T-cell (primary cell): ENCODE measurements around the gene AQP3. TPM values are rescaled to one million over a fixed set of nuclear protein-coding genes. Genes with fewer than 3 reads are reported as not detected.
A peak's percentile ranks its signal among the peaks of the same experiment; 100 is the strongest.
"Not testable (repeated sequence)": the region's sequence is repeated elsewhere in the genome, so short reads cannot be mapped to it uniquely, and the experiment has no call there.

Experiments used
- ATAC-seq, 4 experiments: fragments of 200-7000 bp in 3 of 4; fragments of 150-1000 bp in 1 of 4; cut with Tn5 transposase; replicated peaks in 1 of 4; 1 replicate in 3 of 4; 2 replicates in 1 of 4; pipeline ENCODE4 v1.10.0; 2021; ENCODE audit warnings: moderate library complexity in 3 of 4, mild to moderate bottlenecking in 2 of 4, moderate number of reproducible peaks in 1 of 4
- CTCF ChIA-PET, 2 donors: fragments of 300-600 bp; sonication (Branson Sonifier 250); formaldehyde crosslinking; loops; one replicate each; lab custom pipeline; 2022; ENCODE audit warnings: antibody characterized with exemption in 2 of 2; lab: Charles Lee
- POLR2A ChIA-PET, 2 donors: fragments of 300-600 bp; sonication (Branson Sonifier 250); formaldehyde crosslinking; loops; one replicate each; lab custom pipeline; 2022; ENCODE audit warnings: antibody characterized with exemption in 2 of 2; lab: Charles Lee
- DNase-seq, 35 experiments: peaks; one replicate each; pipeline versions ENCODE4 v3.0.0 to v3.0.0-alpha.2; 2013 to 2023
- H3K27ac ChIP-seq: one replicate; pipeline ENCODE4 v1.5.1; 2013; ENCODE audit warnings: low read length
- H3K27me3 ChIP-seq, 2 experiments: replicated peaks in 1 of 2; 1 replicate in 1 of 2; 2 replicates in 1 of 2; pipeline versions ENCODE4 v1.6.1 to v1.7.0; 2013; ENCODE audit warnings: low read length in 1 of 2, mixed read lengths in 1 of 2; ENCODE audit not compliant: control insufficient read depth in 2 of 2, insufficient read depth in 2 of 2; ENCODE audit errors: extremely low read depth in 1 of 2
- H3K36me3 ChIP-seq, 2 donors: 1 replicate in 1 of 2; 2 replicates in 1 of 2; pipeline versions ENCODE4 v1.6.1 to v1.7.0; 2013; ENCODE audit warnings: low read length in 1 of 2; ENCODE audit not compliant: control insufficient read depth in 2 of 2, insufficient read depth in 1 of 2; ENCODE audit errors: extremely low read depth in 1 of 2
- H3K4me1 ChIP-seq, 2 experiments: 1 replicate in 1 of 2; 2 replicates in 1 of 2; pipeline versions ENCODE4 v1.6.1 to v1.7.0; 2013; ENCODE audit warnings: low read length in 2 of 2, mixed read lengths in 1 of 2; ENCODE audit not compliant: insufficient read depth in 2 of 2, control insufficient read depth in 1 of 2; ENCODE audit errors: extremely low read depth in 1 of 2
- H3K4me3 ChIP-seq, 2 donors: 1 replicate in 1 of 2; 2 replicates in 1 of 2; pipeline versions ENCODE4 v1.5.1 to v1.7.0; 2013; ENCODE audit warnings: mild to moderate bottlenecking in 2 of 2, low read length in 1 of 2, moderate library complexity in 1 of 2; ENCODE audit not compliant: control insufficient read depth in 1 of 2; ENCODE audit errors: extremely low read depth in 1 of 2
- H3K9me3 ChIP-seq: 2 replicates; pipeline ENCODE4 v1.7.0; 2013
- H3K27ac Mint-ChIP-seq, 2 donors: one replicate each; pipeline ENCODE4 v1.8.0; 2020 to 2021; ENCODE audit warnings: mild to moderate bottlenecking in 2 of 2, mixed read lengths in 2 of 2
- H3K27me3 Mint-ChIP-seq, 2 donors: one replicate each; pipeline ENCODE4 v1.8.0; 2021 to 2022; ENCODE audit warnings: mixed read lengths in 2 of 2
- H3K36me3 Mint-ChIP-seq: one replicate; pipeline ENCODE4 v1.8.0; 2021; ENCODE audit warnings: mixed read lengths
- H3K4me1 Mint-ChIP-seq, 3 donors: one replicate each; pipeline ENCODE4 v1.8.0; 2020 to 2022; ENCODE audit warnings: mixed read lengths in 3 of 3, mild to moderate bottlenecking in 1 of 3
- H3K4me3 Mint-ChIP-seq, 3 donors: one replicate each; pipeline ENCODE4 v1.8.0; 2020 to 2022; ENCODE audit warnings: mild to moderate bottlenecking in 3 of 3, mixed read lengths in 3 of 3, moderate library complexity in 3 of 3
- H3K9me3 Mint-ChIP-seq, 3 donors: one replicate each; pipeline ENCODE4 v1.8.0; 2020 to 2022; ENCODE audit warnings: mixed read lengths in 3 of 3
- WGBS: methylation state at CpG from one replicate; pipeline ENCODE4 v1.1.5; 2013; ENCODE audit warnings: missing lambda C conversion rate; ENCODE audit not compliant: insufficient coverage; 5-methylcytosine and 5-hydroxymethylcytosine counted together
- total RNA-seq, 35 experiments: library from RNA in 6 of 35; stranded (reverse) in 6 of 35; fragments of 120-200 nt in 1 of 35; gene quantifications; one replicate each; pipeline versions ENCODE4 v1.2.1 to v1.2.4 and lab custom pipeline; 2013 to 2026

The AQP3 gene
- total RNA-seq, 5 donors from 2014 or later (not counting 1 experiment from before 2014, with no cell fraction given), result 85.7 to 130 (median 111) TPM

DNA sequence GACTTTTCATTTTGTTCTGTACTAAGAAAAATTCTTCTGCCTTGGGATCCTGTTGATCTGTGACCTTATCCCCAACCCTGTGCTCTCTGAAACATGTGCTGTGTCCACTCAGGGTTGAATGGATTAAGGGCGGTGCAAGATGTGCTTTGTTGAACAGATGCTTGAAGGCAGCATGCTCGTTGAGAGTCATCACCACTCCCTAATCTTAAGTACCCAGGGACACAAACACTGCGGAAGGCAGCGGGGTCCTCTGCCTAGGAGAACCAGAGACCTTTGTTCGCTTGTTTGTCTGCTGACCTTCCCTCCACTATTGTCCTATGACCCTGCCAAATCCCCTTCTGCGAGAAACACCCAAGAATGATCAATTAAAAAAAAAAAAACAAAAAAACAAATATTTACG, 23.4 kb downstream of the AQP3 start:
- H3K4me1 Mint-ChIP-seq, result peaks cover 9 to 15% (median 14%) of the 10 kb centered on the region in 3 donors
- no CpG with 5 or more reads among the region's 7 CpGs for WGBS
- not testable (repeated sequence) for H3K27ac Mint-ChIP-seq

DNA sequence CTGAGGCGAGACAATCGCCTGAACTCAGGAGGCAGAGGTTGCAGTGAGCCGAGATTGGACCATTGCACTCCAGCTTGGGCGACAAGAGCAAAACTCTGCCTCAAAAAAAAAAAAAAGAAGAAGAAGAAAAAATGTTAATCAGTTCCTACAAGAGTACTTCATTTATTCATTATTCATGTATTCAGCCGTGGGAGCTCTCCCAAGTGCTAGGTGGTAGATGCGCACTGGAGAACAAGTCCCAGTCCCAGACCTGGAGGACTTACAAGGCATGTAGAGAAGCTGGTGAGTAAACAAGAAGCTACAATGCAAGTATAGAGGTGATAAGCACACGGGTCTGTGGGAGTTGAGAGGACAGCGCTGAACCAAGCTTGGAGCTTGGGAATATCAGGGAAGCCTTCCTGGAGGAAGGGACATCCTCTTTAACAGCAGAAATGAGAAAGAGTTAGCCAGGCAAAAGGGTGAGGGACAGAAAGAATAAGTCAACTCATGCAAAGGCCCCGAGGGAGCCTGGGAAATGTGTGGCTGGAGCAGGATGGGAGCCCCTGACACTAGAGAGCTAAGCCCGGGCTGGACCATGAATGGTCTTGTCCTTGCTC, 27.6 kb downstream of the AQP3 start:
- Histone ChIP-seq H3K9me3 (no peaks in the 10 kb centered on the region), H3K4me1 (peaks cover 24 to 41% of the 10 kb centered on the region in 2 experiments), H3K4me3 (no peak overlapping the region), H3K36me3 (no peaks in the 10 kb centered on the region), H3K27me3 (no peaks in the 10 kb centered on the region), H3K27ac (no peak overlapping the region)
- 90% methylated on average over 3 of the region's 10 CpGs for WGBS
- no peak for DNase-seq
- no peak for ATAC-seq
- Mint-ChIP-seq H3K4me3 (no peak overlapping the region), H3K9me3 (no peaks in the 10 kb centered on the region), H3K27ac (peak overlapping the region; percentile 24 to 76), H3K36me3 (no peaks in the 10 kb centered on the region), H3K27me3 (no peaks in the 10 kb centered on the region), H3K4me1 (peaks cover 43 to 49% (median 43%) of the 10 kb centered on the region in 3 donors)
- ChIA-PET CTCF (interaction anchor here (0.7 to 2.1 kb wide), 3 partner anchors 18 to 47 kb away, joined by 5 to 6 read pairs (median 5); no protein-coding TSS in a partner anchor), POLR2A (interaction anchor here (0.5 to 0.6 kb wide), 2 partner anchors 10 to 71 kb away, joined by 3 read pairs; no protein-coding TSS in a partner anchor)

More for the DNA sequence above, 23.4 kb downstream of the AQP3 start:
- H3K36me3 Mint-ChIP-seq, CTCF ChIA-PET, H3K9me3 ChIP-seq, H3K27me3 Mint-ChIP-seq, POLR2A ChIA-PET, H3K27me3 ChIP-seq, H3K4me3 ChIP-seq, H3K9me3 Mint-ChIP-seq, H3K4me3 Mint-ChIP-seq, DNase-seq, H3K36me3 ChIP-seq, H3K27ac ChIP-seq, H3K4me1 ChIP-seq, ATAC-seq: not testable (repeated sequence)

DNA sequence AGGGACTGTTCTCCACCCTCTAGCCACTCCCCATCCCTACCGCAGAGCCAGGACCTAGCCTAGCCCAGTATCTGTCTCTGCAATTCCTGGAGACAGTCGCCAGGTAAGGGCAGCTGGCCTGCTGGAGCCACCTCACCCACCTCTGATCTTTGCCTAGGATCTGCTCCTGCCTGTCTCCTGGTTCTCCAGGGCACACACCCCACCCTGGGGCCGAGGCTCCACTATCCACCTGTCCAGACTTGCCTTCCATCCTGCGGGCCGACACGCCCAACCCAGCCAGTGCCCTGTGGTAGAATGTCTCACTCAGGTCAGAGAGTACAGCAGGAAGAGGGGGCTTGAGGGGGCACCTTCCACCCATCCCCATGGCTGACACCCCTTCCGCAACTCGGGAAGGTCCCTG, 29.3 kb downstream of the AQP3 start:
- peak overlapping the region; percentile 83 for H3K27ac ChIP-seq
- ATAC-seq (no peak), DNase-seq (no peak)
- no peak overlapping the region for H3K4me3 ChIP-seq
- H3K36me3 ChIP-seq, result no peaks in the 10 kb centered on the region
- Mint-ChIP-seq H3K27me3 (no peaks in the 10 kb centered on the region), H3K9me3 (no peaks in the 10 kb centered on the region), H3K4me1 (peaks cover 54 to 60% (median 55%) of the 10 kb centered on the region in 3 donors), H3K27ac (peak overlapping the region; percentile 99 to 100), H3K4me3 (peak overlapping the region in 1 of 3 donors; percentile 63), H3K36me3 (no peaks in the 10 kb centered on the region)
- 93% methylated on average over 2 of the region's 8 CpGs for WGBS
- POLR2A ChIA-PET, result interaction anchor here (0.5 to 0.6 kb wide), 3 partner anchors 29 to 268 kb away, joined by 3 to 4 read pairs (median 3); partner anchors contain the start of gene AQP3 (in 1 of the 2)
- H3K9me3 ChIP-seq, result no peaks in the 10 kb centered on the region
- CTCF ChIA-PET, result interaction anchor here in 1 of 2 donors (1.1 to 1.4 kb wide), 2 partner anchors 30 to 35 kb away, joined by 6 to 7 read pairs; partner anchors contain the start of gene AQP3
- H3K27me3 ChIP-seq, result no peaks in the 10 kb centered on the region
- peaks cover 30 to 55% of the 10 kb centered on the region in 2 experiments for H3K4me1 ChIP-seq

DNA sequence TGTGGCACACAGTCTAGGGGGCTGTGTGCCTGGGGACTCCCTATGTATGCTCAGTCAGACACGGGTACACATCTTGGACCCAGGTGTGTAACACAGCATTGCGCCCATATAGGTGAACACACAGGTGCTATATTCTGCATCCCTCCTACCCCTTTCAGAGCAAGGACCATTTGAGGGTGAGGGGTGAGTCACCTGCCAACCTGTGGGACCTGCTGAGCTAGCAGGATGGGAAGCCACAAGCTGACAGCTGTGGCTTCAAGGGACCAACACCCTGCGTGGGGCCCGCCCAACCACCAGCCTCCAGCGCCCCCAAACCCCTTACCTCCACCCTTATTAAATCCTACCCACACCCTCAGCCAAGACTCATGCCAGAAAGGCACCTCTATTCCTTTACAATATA, 30.4 kb downstream of the AQP3 start:
- Mint-ChIP-seq H3K27ac (peak overlapping the region; percentile 99 to 100), H3K4me3 (peak overlapping the region; percentile 35 to 63 (median 44)), H3K9me3 (no peaks in the 10 kb centered on the region), H3K4me1 (peaks cover 54 to 60% (median 55%) of the 10 kb centered on the region in 3 donors), H3K27me3 (no peaks in the 10 kb centered on the region), H3K36me3 (no peaks in the 10 kb centered on the region)
- no peaks in the 10 kb centered on the region for H3K9me3 ChIP-seq
- ATAC-seq (peak in 3 of 4 experiments; percentile 54 to 59 (median 54)), DNase-seq (peak in 29 of 35 experiments; percentile 13 to 65 (median 24))
- no peaks in the 10 kb centered on the region for H3K36me3 ChIP-seq
- 8% methylated on average over 4 of the region's 5 CpGs for WGBS
- POLR2A ChIA-PET, result interaction anchor here in 1 of 2 donors (0.6 kb wide), 1 partner anchor 42 kb away, joined by 3 read pairs; no protein-coding TSS in a partner anchor
- H3K27me3 ChIP-seq, result no peaks in the 10 kb centered on the region
- CTCF ChIA-PET, result interaction anchor here (0.5 to 1.4 kb wide), 4 partner anchors 30 to 58 kb away, joined by 3 to 7 read pairs (median 4); partner anchors contain the start of gene AQP3 (in 2 of the 2)
- peak overlapping the region in 1 of 2 donors; percentile 10 for H3K4me3 ChIP-seq
- H3K4me1 ChIP-seq, result peaks cover 30 to 55% of the 10 kb centered on the region in 2 experiments
- peak overlapping the region; percentile 83 for H3K27ac ChIP-seq

DNA sequence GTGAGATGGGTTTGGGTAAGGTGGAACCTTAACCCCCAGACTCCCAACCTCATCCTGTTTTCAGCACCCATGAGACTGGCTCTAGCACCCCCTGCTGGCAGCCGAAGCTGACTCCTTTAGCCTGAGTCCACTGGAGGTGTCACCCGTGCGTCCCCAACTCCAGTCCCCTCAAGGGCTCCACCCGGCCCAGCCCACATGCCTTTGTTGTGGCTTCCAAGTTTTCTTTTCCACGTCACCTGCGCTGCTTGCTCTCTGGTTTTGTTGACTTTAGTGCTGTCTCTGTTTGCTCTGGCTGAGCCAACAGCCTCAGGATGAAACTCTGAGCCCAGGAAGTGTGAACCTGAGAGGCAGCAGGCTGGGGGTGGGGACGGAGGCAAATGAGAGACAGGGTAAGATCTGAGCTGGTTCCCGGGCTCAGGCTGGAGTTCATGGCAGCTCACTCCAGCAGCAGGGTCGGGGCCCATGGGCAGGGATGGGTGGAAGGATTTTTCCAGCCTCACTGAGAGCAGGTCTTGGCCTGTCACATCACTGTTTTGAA, 31.8 kb downstream of the AQP3 start:
- POLR2A ChIA-PET, result interaction anchor here (0.8 to 1.0 kb wide), 3 partner anchors 43 to 58 kb away, joined by 3 to 4 read pairs (median 4); partner anchors contain the start of gene NOL6 (in 2 of the 2)
- Histone ChIP-seq H3K27ac (peak overlapping the region; percentile 83), H3K27me3 (no peaks in the 10 kb centered on the region), H3K36me3 (no peaks in the 10 kb centered on the region), H3K9me3 (no peaks in the 10 kb centered on the region), H3K4me1 (peaks cover 30 to 55% of the 10 kb centered on the region in 2 experiments), H3K4me3 (peak overlapping the region; percentile 10 to 35)
- Mint-ChIP-seq H3K36me3 (no peaks in the 10 kb centered on the region), H3K4me3 (peak overlapping the region; percentile 63 to 70 (median 70)), H3K27ac (peak overlapping the region; percentile 99 to 100), H3K27me3 (no peaks in the 10 kb centered on the region), H3K4me1 (peaks cover 54 to 59% (median 55%) of the 10 kb centered on the region in 3 donors), H3K9me3 (no peaks in the 10 kb centered on the region)
- ATAC-seq (peak; percentile 83 to 94 (median 85)), DNase-seq (peak; percentile 84 to 98 (median 95))
- WGBS, result 2% methylated on average over 9 of the region's 9 CpGs
- CTCF ChIA-PET, result interaction anchor here (0.6 to 2.6 kb wide), 17 partner anchors 12 to 336 kb away, joined by 3 to 27 read pairs (median 6); partner anchors contain the start of genes AQP3 (in 2 of the 2) and NOL6 (in 1 of the 2)
